HG03558 (cell line): ENCODE data around the gene ZAR1.
"Not testable (repeated sequence)": the region's sequence is repeated elsewhere in the genome, so short reads cannot be mapped to it uniquely, and the experiment has no call there.

ENCODE experiments used
- ATAC-seq: cut with Tn5 transposase; IDR thresholded peaks from one replicate; pipeline ENCODE4 v1.9.1; 2021; ENCODE audit warnings: moderate number of reproducible peaks; ENCODE audit not compliant: unreplicated experiment; ENCODE audit errors: extremely low read depth

ZAR1 gene, protein sequence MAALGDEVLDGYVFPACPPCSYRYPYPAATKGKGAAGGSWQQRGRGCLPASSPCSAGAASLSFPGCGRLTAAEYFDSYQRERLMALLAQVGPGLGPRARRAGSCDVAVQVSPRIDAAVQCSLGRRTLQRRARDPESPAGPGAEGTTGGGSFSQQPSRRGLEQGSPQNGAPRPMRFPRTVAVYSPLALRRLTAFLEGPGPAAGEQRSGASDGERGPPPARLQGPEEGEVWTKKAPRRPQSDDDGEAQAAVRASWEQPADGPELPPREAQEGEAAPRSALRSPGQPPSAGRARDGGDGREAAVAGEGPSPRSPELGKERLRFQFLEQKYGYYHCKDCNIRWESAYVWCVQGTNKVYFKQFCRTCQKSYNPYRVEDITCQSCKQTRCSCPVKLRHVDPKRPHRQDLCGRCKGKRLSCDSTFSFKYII

DNA sequence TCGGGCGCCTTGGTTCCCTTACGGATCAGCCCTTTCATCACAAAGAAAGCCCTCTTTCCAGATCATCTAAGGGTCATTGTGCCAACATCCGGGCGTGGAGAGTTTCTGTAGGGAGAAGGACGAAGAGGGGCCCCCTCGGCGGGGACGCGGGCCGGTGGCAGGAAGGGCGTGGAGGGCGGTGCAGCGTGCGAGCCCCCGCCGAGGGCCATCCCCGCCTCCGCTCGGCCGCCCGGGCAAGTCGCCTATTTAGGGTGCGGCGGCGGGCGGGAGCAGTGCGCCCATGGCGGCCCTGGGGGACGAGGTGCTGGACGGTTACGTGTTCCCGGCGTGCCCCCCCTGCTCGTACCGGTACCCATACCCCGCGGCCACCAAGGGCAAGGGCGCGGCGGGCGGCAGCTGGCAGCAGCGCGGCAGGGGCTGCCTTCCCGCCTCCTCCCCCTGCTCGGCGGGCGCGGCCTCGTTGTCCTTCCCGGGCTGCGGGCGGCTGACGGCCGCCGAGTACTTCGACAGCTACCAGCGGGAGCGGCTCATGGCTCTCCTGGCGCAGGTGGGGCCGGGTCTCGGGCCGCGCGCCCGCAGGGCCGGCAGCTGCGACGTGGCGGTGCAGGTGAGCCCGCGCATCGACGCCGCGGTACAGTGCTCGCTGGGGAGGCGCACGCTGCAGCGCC, at the start of gene ZAR1:
Gene ZAR1 (plus strand): TSS at position 241 of the 668 bp plus-strand sequence. CDS start 40 bp downstream, at position 281.
- no peak for ATAC-seq

DNA sequence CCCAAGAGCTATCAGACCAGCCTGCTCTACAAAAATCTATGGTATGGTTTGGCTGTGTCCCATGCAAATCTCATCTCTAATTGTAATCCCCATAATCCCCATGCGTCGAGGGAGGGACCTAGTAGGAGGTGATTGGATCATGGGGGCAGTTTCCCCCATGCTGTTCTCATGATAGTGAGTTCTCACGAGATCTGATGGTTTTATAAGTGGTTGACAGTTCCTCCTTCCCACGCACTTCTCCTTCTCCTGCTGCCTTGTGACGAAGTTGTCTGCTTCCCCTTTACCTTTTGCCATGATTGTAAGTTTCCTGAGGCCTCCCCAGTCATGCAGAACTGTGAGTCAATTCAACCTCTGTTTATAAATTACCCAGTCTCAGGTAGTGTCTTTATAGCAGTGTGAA, 49.1 kb upstream of the ZAR1 start:
- not testable (repeated sequence) for ATAC-seq

DNA sequence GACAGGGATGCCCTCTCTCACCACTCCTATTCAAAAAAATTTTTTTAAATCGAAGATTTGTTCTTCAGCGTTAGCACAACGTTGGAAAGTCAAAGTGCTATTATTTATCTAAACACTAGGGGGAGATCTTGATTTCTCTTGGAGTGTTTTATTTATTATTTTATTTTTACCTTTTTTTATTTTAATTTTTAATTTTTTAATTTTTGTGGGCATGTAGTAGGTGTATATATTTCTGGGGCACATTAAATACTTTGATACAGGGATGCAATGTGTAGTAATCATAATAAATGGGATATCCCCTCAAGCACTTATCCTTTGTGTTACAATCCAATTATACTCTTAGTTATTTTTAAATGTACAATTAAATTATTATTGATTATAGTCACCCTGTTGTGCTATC, 44.3 kb upstream of the ZAR1 start:
- ATAC-seq, result no peak

DNA sequence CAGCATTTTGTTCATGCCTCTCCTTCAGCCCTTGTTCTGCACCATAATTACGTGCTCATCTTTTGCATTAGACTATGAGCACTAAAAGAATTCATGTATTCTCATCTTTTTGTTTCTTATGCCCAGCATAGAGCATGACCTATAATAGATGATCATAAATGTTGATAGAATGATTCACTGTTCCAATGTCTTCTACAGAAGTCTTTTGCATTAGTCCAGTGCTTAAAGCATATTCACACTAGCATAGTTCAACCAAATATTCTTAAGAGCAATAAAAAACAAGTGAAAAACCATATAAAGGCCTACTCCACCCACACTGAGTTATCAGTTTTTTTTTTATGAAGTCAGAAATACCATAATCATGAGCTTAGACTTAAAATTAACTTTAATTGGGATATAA, 43.4 kb upstream of the ZAR1 start:
- no peak for ATAC-seq

DNA sequence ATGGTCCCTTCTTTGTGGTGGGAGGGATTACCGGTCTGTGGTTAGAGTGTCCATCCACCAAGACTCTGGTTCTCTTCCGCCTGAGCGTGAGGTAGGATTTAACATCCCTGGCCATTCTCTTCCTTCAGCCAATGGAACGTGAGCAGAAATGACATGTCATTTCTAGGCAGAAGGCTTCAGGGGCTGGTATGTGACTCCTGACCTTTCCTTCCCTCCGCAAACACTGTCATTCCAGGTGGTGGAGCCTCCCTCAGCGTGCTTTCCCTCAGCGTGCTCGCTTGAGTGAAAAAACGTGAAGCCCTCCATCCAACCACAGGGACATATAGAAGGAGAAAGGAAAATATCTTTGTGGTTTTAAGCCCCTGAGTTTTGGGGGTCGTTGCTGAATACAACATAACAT, 40.9 kb upstream of the ZAR1 start:
- no peak for ATAC-seq

DNA sequence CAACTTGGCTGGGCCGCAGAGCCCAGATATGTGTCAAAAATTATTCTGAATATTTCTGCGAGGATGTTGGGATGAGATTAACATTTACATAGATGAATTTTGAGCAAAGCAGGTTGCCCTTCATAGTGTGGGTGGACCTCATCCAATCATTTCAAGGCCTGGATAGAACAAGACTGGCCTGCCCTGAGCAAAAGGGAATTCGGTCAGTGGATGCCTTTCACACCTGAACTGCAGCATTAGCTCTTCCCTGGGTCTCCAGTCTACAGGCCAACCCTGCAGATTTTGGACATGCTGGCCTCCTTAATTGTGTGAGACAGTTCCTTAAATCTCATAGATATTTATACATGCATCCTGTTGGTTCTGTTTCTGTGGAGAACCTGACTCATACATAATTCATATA, 39.3 kb upstream of the ZAR1 start:
- no peak for ATAC-seq

DNA sequence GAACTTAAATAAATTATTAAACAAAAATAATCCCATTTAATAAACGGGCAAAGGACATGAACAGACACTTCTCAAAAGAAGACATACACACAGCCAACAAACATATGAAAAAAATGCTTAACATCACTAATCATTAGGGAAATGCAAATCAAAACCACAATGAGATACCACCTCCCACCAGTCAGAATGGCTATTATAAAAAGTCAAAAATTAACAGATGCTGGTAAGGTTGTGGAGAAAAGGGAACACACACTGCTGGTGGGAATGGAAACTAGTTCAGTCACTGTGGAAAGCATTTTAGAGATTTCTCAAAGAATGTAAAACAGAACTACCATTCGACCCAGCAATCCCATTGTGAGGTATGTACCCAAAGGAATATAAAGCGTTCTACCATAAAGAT, 38.4 kb upstream of the ZAR1 start:
- ATAC-seq, result not testable (repeated sequence)

DNA sequence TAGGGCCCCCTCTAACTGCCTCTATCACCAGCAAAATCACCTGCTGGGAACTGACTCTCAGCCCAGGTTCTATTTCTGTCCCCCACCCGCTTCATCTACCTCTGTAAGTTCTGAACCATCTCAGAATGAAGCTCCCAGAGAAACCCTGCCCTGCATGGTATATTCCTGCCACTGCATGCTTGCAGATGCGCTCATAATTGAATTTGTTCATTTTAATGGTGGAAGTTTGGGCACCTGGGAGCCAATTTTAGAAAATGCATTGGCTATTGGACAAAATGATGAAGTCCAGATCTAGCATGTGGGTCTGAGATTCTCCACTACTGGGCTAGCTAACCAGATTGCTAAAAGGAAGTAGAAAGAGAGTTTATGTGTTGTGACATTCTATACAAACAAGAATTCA, 35.5 kb upstream of the ZAR1 start:
- no peak for ATAC-seq

DNA sequence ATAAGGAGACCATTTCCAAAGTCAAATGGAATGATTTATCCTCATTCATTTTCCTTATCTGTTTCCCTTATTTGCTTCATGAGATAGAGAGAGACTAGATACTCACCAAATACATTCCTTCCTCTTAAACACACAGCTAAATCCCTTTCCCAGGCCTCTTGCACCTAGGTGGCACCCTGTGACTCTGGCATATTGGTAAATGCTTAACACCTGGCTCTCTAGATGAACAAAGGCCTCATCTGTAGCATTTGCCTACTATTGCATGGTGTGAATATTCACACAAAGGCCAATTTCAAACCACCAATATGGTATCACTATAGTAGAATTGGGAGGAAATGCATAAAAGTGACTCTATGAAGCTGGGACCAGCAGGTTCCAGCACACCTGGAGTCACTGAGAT, 29.1 kb upstream of the ZAR1 start:
- no peak for ATAC-seq

DNA sequence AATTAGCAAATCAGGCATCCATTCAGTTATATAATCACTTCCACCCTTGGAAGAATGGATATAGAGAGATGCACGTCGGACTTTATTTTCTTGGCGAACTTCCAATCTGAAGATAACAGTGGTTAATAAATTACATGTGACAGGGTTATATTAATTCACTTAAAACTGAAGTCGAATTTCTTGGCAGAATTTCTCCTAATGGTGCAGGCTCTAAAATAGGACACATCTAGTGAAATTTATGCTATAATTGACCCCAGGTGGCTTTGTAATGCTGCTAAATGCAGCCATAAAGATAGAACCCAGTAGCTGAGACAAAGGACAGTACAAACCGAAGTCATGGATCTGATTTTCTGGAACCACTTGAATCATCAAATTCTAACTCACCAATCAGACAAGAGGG, 27.7 kb upstream of the ZAR1 start:
- ATAC-seq, result no peak

DNA sequence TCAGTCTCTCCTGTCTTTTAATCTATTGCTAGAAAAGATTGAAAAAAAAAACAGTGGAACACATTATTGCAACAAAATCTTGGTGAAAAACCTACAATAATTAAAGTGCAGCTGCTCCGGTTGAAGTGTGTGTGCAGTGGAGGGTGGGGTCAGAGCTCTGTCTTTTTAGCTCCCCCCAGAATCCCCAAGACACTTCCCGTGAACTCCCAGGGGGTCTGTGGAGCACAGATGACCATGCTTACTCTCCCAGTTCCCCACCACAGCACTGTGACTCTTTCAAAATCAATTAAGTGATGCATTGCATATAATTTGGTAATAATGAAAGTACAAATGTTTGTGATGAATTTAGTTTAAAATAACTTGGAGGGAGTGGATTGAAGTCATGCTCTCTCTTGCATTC, 22.6 kb upstream of the ZAR1 start:
- ATAC-seq, result no peak

DNA sequence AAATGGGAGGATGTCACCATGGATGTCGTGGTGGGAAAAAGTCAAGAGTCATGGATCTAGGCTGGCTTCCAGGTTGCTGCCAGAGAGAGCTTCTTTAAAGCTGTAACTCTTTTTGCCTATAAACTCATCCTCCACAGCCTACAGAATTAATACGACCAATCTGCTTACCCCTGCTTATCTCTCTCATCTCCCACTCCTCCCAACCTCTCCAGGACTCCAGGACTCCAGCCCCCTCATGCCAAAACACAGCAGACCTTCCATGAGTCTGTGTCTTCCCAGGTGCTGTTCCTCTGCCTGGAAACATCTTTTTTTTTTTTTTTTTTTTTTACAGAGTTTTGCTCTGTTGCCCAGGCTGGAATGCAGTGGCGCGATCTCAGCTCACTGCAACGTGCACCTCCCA, 22.2 kb upstream of the ZAR1 start:
- no peak for ATAC-seq

DNA sequence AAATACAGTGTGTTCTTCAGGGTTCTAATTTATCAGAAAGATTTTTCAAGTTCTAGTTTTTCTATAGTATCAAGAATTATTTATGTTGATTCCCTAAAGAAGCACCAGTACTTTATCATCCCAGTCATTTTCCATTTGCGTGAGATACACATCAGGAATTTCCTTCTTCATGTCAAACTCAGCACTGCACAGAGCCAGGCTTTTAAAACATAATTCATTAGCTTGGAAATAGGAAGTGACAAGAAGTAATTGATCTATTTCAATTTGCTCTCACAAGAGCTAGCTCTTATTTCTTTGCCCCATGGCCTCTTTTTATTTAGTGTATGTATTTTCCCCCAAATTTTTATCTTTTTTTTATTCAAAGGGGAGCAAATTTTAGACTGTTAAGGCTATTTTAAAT, 19.9 kb upstream of the ZAR1 start:
- no peak for ATAC-seq

DNA sequence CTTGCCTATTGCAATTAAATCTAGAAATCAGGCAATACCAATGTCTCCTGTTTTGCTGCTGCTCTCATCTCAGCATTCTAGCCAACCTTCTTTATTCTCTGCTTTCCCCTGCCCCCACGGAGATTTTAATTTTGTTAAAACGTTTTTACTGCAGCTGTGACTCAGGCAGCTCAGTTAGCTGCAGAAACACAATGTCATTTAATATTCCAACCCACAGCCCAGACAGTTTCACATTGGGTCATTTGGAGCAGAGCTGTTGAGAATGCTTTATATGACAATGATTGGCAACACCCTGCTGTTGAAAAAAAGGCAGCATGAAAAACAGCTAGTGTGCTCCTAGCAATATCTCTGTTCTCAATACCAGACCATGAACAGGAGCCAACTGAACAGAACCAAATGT, 19.5 kb upstream of the ZAR1 start:
- ATAC-seq, result no peak

DNA sequence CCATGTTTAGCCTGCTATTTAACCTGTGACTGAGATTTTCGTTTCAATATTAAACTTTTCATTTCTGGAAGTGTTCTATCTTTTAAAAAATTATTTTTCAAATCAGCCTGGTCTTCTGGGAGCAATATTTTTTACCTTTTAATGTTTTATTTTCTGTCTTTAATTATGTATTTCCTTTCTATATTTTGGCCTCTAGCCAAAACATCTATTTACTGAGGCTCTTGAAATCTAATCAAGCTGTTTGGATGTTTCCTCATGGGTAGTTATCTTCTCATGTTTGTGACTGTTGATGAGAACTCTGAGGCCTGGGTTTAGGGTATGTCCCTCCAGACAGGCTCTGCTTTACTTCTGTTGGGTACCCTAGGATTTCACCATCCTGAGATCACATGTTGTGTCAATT, 17.3 kb upstream of the ZAR1 start:
- no peak for ATAC-seq

DNA sequence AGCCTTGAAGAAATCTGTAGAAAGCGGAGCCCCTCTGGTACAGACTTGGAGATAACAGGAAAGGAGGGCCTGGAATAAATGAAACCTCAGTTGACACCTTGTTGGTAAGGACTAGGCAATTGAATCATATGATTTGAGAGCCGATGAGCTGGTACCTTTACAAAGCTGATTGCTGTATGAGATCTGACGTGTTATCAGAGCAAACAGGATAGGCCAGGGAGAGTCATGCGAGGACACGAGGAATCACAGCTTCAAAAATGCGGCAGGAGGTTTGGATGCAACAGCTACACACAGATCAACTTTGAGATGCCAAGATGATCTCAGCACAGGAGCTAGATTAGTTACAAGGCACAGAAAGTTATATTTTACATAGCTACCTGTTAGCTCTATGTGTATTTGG, 14.3 kb upstream of the ZAR1 start:
- ATAC-seq, result no peak

DNA sequence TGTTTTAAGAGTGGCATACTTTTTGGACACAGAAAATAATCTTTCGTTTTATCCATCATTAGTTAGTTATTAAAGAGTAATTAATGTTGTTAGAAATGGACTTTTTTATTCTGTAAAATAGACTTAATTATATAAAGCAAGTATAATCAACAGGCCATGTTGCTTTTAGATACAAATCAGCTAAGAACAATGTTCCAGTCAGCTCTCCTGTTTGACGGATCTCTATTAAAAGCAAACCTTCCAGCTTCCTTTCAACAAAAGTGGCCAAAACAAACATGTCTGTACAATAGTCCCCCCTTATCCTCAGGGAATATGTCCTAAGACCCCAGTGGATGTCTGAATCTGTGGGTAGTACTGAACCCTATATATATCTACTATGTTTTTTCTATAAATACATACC, 11.8 kb upstream of the ZAR1 start:
- ATAC-seq, result no peak

DNA sequence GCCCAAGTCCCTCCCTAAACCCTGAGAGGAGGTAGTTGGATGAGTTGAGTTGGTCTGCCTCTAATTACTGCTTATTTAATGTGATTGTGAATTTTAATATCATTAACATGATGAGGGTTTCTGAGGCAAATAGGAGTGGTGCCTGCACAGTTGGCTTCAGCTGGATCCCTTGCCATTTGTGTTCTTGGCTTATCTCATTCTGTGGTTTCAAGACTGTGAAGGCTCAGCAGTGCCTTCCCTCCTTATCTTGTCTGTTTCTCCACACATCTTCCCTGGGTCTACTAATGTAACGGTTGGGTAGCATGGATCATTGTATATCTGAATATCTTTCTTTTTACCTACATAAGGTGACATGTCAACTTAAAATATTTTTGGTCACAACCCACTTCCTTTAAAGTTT, 8.5 kb upstream of the ZAR1 start:
- ATAC-seq, result no peak

DNA sequence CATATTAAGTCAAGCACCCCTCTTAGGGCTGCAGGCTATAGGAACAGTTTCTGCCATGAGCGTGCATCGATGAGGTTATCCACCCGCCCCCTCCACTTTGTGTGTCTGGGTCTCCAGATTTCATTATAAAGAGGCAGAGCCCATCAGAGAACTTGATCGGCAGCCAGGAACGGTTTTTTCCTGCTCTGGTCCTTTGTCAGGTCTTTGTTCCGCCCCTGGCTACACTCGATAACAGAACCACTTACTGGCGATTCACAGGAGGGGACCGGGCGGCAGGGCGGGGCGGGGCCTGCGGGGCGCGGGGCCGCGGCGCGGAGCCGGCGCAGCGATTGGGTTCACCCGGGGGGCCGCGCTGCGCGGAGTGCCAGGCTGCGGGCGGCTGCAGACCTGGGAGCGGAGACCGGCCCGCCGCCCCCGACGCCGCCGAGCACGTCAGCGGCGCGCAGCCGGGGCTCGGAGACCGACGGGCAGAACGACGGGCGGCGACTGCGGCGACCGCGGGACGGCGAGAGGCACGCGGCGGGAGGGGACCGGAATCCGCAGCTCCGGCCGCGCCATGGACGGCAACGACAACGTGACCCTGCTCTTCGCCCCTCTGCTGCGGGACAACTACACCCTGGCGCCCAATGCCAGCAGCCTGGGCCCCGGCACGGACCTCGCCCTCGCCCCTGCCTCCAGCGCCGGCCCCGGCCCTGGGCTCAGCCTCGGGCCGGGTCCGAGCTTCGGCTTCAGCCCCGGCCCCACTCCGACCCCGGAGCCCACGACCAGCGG, 6.9 kb upstream of the ZAR1 start, which contains the start of gene SLC10A4:
Gene SLC10A4 (plus strand): TSS at position 338 of the 771 bp plus-strand sequence. CDS start 219 bp downstream, at position 557.
- no peak for ATAC-seq

DNA sequence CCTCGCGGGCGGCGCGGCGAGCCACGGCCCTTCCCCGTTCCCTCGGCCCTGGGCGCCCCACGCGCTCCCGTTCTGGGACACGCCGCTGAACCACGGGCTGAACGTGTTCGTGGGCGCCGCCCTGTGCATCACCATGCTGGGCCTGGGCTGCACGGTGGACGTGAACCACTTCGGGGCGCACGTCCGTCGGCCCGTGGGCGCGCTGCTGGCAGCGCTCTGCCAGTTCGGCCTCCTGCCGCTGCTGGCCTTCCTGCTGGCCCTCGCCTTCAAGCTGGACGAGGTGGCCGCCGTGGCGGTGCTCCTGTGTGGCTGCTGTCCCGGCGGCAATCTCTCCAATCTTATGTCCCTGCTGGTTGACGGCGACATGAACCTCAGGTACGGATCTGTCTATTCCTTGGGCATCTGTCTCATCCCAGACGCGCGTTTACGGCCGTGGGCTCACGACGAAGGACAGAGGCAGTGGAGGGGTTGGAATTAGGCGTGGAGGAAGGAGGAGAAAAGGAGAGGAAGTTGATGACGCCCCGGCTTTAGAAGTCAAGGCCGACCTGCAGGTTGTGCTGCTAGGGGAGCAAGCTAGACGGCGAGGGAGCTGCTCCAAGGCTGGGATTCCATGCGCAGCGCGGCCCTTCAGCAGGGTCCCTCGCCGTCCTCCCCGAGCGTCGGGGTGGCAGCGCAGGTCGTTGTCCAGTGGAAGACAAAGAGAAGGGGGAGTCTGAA, 6.1 kb upstream of the ZAR1 start:
- ATAC-seq, result no peak
